NCI-H524 (cell line): ENCODE data around the gene PDE4D.

Source experiments
- DNase-seq, 2 experiments: peaks; one replicate each; lab custom pipeline; 2025; lab: John Stamatoyannopoulos, UW

PDE4D gene

DNA sequence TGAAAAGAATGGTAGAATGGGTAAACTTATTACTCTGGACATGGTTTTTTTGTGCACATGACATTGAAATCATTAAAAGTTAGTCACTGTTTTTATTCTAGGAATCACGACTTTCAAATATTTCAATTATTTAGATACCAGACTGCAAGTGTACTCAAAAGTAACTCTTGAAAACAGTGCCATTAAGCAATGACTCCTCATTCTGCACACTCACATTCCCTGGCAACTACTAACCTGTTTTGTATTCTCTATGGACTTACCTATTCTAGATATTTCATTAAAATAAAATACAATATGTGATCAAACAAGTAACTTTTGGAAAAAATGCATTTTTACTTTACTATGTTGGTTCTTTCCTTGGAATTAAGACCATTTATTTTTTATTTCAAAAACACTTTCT is 607.0 kb downstream of the PDE4D start:
- DNase-seq: no peak

DNA sequence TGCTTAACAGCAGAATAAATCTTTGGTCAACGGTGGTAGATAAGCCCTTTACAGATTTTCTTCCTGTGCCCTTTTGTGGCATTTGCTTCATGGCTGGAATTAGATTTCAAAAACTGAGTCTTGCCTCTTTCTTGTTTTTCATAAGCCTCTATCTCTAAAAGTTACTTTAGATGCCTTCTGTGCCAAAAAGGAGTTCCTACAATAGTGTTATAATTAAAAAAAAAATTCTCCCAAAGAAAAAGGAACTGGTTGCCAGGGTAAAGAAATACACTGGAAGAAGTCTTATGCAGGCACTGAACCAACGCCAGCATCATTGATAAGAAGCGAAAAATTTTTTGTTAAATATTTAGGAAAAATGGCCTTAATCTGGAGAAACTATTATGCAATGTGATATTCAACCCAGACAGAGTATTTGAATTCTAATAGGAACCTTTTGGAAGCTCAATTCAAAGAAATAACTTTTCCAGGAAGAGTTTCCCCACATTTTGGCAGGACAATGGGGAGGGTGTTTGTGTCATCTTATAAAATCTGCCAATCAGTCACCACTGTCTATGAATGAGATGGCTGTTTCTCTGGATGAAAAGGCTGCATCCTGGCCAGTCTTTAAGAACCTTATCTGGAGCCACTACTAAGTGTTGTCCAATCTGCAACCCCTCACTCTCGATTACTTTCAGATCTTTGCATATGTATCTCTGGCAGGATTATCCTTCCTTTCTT is 608.1 kb downstream of the PDE4D start:
- DNase-seq: no peak

DNA sequence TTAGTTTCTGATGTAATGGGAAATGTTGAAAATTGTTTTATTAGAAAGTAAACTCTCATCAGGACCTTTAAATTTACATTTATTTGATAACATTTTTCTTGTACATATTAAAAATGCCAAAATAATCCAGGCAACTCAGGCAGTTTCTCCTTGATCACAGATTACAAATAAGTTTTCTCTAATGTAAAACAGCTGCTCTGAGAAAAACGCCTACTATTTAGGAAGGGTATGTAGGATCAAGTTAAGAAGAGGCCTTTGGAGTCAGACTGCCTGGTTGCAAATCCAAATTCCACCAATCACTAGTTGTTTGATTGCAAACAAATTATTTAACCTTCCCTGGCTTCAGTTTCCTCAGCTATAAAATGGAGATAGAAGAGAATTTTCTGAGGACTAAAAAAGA is 610.8 kb downstream of the PDE4D start:
- DNase-seq: no peak

DNA sequence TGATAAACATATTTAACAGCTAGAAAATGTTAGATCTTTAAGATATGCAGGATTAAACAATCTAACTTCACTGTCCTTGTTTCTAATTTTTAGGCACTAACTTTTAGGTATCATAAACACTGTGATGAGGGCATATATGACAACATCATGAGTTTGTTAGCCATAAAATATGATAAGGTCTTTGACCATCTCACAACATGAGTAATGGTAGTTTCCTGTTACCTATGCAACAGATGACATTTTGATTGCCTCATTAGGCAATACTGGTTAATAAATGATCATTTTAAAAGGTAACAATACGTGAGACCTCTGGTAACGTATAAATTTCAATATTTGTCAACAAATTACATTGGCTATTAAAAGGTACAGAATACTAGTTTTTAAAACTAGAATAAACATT is 613.5 kb downstream of the PDE4D start:
- DNase-seq: no peak

DNA sequence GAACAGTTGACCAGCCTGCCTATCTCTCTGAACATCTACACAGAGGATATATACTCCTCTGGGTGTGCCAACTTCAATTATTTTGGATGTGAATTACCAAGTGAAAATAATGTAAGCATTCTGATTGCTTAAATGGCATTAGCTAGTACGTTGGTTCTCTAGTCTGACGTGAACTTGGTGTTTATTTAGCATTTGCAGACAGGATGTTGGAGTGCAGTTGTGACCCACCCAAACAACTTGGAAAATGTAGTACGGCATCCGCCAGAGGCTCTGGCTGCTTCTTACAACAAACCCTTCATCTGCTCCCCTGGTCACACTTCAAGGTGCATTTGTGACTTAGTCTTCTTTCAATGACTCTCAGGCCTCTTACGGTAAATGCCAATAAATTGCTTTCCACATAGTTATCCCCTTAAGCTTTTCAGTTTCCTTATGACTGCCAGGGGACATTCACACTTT is 616.6 kb downstream of the PDE4D start:
- no peak for DNase-seq

DNA sequence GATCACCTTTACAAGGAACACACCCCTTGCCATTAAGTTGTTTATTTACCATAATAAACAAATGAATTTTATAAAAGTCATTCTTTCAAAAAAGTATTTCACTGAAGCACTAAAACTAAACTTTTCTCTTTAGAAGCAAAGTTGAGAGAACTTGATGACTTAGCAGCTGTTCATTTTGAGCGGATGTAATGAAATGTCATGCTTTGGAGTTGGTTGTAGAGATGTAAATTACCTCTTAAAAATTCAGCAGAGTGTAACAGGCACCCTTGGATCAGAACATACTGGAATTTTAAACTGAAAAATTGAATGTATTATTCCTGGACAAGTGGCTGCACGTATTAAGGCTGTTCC is 617.2 kb downstream of the PDE4D start:
- DNase-seq: no peak

DNA sequence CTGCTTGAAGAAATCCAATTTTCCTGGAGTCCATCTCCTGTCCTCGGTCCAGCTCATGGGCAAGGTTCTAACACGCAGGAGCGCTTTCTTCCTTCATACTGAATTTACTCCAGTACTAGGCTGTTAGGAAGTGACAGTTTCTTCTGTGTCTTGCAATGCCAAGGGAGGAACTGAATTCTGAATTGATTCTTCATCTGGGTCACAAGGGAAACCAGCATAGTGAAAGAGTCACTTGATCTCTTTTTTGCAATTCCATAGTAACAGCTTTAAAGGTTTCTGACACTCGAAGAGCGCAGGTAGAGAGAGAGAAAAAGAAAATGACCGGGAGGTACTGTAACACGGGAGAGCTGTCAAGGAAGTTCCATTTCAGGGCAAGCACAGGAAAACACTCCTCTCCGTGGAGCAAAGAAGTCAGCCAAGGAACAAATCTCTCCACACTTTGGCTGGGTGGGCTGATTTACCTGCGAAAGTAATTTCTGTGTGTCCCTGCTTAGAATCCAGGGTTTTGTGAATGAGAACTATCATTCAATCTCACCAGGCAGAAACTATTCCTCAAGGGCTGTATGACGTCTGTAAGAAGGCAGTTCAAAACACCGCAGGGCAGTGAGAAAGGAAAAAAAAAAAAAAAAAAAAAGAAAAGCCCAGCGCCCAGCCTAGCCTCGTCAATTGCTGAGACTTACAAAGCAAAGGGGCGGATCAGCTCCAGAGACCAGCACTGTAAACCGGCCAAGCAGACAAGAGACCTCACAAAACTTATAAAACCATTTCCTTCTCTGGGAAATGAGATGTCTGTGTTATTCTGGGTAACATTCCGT is 617.8 kb downstream of the PDE4D start:
- no peak for DNase-seq

DNA sequence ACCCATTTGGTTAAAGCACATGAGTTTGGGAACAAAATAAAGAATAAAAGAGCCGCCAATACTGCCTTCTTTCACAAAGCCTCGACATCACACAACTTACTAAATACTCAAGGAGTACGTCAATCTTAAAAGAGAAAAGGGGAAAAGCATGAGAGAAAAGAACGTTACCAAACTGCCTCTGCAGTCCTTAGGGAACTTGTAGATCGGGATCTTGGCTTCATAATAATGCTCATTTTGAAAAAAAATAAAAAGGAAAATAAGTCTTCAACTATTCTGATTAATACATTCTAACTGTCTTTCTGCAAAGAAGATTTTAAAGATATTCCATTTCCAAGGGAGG is 618.4 kb downstream of the PDE4D start:
- DNase-seq: no peak

DNA sequence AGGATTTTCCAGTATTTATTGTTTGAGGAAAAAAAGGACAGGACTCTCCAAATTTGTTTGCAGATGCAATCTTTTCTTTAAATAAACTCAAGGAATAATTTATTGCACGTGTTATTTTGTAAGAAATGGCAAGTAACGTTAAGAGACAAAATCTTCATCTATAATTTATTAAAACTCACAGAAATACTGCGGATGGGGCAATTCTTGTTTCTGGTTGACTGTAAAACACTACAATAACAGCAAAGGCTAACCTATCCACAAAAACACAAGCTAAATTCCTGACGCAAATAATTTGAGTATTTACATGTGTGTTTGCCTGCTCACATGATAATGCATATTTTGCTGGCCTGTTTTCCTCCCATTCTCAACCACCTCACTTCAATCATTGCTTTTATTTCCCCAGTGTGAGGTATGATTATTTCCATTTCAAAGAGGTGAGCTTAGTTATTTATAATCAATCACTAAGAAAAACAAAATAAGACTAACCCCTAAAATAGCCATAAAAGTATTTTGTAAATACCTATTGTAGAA is 619.4 kb downstream of the PDE4D start:
- no peak for DNase-seq

DNA sequence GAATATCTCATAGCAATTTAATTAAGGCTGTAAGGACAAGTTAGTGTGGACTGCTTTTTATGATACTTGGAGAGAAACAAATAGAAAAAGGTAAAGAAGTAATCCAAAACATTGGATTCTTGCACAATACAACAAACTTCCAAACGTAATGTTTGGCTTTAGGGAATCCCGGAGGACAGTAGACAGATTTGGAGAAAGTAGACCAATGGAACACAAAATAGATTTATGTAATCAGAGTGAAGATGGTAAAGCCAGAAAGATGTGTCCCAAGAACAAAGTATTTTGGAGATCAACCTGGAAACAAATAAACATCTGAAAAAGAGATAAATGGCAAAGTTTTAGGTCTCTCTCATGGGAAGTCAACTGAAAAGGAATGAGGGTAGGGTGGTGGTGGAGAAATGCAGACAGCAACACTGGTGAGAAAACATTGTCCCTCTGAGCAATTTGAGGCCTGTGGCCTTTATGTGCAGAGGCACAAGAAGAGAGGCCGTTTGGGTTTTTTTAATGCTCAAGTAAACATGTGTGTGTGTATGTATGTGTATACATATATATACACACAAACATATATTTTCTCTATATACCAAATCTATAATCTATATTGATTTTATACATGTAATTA is 620.6 kb downstream of the PDE4D start:
- no peak for DNase-seq

DNA sequence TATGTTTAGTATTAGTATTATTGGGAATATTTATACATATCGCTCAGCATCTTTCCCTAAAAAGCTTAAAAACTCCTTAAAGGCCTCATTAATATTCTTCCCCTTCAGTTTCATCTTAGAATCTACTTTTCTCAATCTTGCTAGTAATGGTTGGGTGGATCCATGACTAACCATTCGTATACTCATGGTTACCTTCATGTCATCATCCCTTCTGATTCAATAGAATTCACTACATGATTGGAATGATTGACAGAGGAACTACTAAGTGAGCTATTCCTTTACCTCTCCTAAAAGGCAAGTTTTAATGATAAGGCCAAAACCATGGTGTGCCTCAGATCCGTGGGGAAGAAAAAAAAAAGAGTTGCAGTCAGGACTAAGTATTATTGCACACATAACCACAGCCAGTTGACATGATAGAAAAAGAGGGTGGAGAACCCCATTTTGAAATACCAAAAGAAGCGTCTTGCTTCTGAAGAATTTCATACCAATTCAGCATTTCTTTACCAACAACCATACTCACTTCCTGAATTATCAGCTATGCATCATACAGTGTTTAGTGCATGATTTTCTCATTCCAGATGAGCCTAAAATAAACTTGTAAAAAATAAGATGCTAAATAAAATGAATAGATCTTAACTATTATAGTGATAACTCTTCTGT is 624.6 kb downstream of the PDE4D start:
- DNase-seq: no peak

DNA sequence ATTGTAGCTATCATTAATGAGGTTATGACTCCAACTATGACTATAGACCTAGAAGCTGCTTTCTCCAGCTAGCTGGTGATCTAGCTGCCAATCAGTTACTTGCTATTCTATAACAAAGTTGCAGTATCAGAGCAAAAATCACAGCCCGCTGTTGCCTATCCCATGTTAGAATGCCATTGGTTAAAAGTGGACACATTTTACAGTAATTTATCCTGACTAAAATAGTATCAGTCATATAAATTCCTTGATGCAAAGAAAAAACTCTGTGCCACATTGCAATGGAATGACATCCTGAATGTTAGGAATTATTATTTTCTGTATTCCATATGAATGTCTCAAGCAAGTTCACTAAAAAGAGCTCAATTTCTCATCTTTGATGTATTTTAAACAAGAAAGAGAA is 626.5 kb downstream of the PDE4D start:
- DNase-seq: no peak

DNA sequence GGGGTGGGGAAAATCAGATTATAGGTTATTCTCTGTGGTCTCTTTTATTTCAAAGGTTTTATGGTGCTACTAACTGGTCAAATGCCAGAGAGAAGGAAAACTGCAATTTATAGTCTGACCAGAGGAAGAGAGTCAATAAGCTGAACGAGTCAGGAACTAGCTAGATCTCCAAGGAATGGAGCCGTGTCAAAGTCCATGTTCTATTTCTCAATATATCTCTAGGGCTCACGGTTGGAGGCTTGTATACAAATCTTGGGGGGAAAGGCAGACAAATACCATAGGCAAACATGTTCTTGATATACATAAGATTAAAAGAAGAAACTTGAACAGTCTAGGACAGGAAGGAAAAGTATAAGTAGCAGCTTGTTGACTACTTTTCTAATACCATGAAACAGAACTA is 627.1 kb downstream of the PDE4D start:
- DNase-seq: no peak

DNA sequence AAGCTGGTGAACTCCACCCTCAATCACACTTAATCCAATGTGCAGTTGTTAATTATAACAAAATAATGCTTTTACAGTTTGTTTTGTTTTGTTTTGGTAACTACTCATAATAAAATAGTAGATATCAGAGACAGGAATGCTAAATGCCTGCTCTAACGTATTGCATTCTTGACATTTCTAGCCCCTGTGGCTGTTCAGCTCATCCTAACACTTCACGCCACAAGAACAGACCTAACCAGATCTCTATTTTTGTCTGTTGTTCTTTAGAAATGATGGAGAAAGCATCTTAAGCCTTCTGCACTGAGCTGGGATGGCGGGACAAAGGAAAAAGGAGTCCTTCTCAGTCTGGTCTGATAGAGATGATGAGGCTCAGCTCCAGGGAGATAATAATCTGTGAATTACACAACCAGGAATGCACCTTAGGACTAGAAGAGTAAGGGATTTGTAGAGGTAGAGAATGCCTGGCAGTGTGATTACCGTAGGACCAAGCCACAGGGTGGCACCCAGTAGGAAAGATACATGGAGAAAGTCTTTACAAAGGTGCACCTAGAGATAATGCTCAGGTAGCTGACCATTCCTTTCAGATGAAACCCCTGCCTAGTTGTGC is 628.8 kb downstream of the PDE4D start:
- no peak for DNase-seq

DNA sequence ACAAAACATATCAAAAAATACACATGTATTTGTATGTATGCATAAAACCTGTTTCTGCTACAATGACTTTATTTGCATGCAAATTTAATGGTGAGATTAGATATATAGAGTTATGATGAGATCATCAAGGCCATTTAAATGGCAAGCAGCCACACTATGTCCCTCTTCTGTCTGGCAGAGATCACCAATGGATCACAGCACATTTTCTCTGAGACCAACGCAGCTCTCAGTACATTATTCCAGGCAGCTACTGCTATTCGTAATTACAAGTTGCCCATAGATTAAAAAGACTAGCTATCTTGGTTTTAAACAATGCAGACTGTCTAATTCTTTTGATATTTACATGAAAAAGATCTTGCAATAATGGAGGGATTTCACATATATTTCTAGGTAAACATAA is 629.5 kb downstream of the PDE4D start:
- no peak for DNase-seq

DNA sequence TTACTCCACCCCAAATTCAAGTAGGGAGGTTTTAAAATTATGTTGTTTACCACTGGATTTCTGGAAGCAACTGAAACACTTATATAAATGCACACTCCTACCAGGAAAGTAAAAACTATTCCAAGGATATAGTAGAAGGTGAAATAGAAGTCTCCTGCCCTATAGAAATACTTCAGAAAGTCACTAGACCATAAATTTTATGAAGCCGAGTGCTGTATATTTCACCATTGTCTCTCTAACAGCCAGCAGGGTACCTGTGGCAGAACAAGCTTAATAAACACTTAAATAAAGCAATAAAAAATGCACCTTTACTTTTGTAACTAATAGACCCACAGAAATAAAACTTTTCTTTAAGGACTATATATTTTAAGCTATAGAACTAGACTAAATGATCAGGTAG is 631.6 kb downstream of the PDE4D start:
- no peak for DNase-seq

DNA sequence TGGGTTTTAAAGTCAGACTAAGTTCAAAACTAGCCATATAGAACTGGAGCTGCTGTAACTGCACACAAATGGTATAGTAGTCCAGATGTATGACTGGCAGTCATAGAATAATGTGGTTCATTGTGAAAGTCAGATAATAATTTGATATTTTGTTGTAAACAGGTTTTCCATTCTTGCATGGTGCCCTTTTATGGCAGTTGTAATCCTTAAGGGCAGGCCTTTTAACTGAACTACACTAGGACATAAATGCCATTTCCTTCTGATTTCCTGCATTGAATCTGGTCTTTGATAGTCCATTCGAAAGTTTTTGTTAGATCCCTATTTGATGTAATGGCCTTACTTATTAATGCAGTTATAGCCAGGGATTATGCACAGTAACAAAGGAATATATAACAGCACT is 632.6 kb downstream of the PDE4D start:
- DNase-seq: no peak

DNA sequence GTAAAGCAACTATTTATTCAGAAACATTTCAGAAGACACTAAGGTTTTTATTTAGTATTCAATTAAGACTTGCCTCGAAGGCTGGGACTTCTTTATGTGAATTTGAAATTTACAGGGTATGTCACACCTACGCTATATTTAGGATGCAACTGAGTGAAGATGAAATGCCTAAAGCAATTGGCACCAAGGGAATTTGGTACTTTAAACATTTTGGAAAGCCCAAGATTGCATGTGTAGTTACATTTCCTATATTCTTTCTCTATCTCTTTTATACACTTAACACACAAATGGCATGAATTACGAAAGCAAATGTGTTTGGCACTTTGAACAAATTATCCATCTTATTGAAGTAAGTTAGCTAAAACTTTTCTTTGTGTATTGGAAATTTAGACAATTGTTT is 633.3 kb downstream of the PDE4D start:
- no peak for DNase-seq

DNA sequence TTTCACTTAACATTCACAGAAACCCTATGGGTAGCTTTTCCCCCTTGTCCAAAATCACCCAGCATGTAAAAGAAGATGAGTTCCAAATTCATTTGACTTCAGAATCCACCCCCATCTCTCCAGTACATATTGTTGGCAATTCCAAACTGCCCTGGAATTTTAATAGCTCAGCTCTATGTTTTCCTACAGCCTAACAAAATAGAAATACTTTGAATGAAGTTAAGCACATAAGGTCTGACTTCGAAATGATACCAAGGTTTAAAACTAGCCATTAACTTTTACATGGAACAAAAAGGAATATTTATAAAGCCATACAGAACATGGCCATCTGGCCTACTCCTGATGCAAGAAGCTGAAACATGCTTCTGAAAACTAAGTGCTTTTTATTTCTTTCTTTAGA is 634.3 kb downstream of the PDE4D start:
- DNase-seq: no peak

DNA sequence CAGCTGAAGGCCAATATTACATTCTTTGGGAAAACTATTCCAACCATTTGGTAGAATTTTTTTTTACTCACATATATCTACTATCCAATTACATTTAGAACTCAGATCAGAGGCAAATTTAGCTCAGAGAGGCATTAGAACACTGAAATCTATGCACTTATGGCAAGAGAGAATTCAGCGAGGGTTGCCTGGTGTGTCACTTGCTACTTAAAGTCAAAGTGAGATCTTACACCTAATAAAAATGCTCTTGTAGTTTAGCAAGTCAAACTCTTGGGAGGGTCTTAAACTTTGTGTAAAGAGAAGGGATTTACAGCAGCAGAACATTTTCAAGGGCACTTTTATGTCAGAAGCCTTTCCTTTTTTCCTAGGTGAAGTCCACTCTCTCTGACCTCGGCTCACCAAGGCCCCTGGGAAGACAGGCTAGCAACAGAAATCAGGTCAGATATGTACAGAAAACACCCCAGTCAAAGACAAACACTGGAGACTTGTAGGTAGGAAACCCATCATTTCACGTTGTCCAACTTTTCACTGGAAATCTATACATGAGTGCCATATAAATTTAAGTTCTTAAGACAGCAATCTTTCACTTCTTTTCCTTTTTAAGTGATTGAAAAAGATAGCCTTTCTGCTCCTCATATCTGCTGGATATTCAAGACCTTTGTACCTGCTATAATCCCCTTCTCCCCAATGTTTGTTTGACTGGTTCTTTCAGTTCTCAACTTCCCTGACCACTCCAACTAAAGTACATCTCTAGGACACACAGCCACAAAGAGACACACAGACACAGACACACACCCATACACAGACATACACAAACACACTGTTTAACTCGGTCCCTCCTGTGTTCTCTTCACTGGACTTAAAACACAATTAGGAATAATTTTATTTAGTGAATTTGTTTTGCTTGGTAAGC is 635.8 kb downstream of the PDE4D start:
- no peak for DNase-seq

DNA sequence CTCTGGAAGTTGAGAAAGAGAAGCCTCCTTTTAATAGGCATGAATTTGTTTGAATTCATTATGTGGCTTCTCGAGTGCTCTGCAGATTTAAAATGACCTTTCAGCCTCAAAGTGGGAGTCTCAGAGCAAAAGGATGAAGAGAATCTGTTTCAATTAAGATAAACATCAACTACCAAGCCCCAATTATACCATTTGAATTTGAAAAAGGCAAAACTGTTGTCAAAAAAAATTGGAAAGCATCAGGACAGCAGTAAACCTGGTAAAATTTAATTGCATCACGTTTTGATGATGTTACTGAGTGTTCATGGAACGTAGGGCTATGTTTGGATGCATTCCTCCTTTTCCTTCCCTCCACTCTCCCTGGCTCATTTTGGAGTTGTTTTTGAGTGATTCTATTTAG is 637.2 kb downstream of the PDE4D start:
- no peak for DNase-seq
